22Rv1 (cell line): ENCODE data around the gene LINC01488.

Experiments used
- H3K27ac ChIP-seq: fragments of 450-650 bp; 2 replicates; pipeline ENCODE4 v1.5.1; 2017
- CTCF ChIP-seq: fragments of 450-650 bp; IDR thresholded peaks from 2 replicates; pipeline ENCODE4 v1.5.1; 2017; ENCODE audit warnings: mild to moderate bottlenecking
- ZFX ChIP-seq: fragments of 450-650 bp; IDR thresholded peaks from 2 replicates; pipeline ENCODE4 v1.6.1; 2017; ENCODE audit warnings: antibody characterized with exemption, borderline replicate concordance

Gene LINC01488

GRCh38 chr11:69536406-69536805, 54.9 kb downstream of the LINC01488 start:
- no peak overlapping the region for H3K27ac ChIP-seq
- TF ChIP-seq ZFX (no peak), CTCF (no peak)

- TF ChIP-seq ZFX = no peak
- TF ChIP-seq CTCF = no peak
- no peak overlapping the region for H3K27ac ChIP-seq
These were observed 55.7 kb downstream of the LINC01488 start for GRCh38 chr11:69537126-69537525.

DNA sequence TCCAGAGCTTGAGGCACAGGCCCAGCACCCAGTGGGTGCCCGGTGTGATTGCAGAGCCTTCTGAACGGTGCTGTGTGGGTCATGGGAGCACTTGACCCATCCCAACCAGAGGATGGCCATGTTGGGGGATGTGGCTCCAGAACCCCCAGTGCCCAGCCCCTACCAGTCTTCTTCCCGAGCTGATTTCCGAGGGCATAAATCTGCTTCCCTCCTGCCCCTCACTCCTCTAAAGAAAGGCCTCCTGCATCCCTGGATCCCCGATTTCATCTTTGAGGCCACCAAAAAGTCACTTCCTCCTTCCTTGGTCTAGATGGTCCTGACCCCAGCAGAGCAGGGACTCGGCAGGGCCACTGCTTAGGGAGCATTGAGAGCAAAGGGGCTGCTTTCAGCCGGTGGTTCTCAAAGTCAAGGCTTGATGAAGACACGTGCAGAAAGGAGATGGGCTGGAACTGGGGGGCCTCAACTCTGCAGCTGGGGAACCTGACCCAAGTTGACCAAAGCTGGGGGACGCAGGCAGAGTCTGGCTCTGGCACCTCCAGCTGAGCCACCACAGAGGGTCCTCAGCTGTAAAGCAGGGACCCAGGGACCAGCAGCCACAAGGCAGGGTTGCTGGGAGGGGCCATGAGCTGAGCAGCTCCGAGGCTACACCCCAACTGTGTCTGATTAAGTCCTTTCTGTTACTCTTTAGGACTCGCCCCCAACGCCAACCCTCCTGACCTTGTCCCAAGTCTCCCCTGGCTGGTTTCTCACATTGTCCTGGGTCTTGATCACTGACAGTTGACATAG, 56.6 kb downstream of the LINC01488 start:
- no peak overlapping the region for H3K27ac ChIP-seq
- TF ChIP-seq CTCF = no peak

DNA sequence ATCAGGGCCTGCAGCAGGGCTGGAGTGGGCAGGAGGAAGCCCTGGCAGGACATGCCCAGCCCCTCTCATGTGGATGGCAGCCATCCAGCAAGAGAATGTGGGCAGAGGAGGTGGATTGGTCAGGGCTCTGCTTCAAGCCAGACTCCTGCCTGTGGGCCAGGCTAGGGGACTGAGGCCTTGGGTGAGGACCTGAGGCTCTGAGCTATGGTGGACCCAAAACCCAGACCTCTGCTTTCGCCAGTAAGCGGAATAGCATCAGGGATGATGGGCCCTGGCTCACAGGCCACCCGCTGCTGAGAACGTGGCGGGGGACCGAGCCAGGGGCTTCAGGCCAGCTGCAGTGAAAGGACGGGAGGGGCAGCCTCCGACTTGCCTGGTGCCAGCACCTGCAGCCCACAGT, 57.4 kb downstream of the LINC01488 start:
- TF ChIP-seq CTCF = no peak
- TF ChIP-seq ZFX = no peak
- H3K27ac ChIP-seq = no peak overlapping the region

DNA sequence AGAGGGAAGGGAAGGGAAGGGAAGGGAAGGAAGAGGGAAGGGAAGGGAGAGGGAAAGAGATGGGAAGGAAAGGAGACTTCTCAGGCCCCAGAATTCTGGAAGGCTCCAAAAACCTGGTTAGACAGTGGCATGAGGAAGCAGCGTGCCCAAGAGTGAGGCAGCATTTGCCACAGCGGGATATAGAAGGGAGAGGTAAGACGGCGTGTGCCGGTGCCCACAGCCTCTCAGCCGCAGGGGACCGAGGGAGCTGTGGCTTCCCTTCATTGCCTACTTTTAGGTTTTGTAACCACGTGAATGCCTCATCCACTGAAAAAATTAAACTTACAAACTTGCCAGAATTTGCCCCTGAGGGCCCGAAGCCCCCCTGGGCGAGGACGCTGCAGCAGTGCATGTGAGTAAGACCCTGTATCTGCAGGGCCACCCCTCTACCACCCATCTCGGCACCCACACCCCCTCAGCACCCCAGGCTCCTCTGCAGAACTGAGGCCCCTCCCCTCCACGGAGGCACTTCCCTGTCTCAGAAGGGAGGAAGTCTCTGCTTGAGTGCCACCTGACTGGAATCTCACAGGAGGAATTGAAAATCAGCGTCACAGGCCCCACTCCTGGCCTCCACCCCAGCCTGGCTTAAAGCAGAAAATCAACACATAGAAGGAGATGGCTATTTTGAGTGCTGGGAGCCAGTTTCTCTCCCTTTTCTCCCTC, 58.1 kb downstream of the LINC01488 start:
- H3K27ac ChIP-seq = no peak overlapping the region
- TF ChIP-seq ZFX = no peak
- TF ChIP-seq CTCF = no peak

DNA sequence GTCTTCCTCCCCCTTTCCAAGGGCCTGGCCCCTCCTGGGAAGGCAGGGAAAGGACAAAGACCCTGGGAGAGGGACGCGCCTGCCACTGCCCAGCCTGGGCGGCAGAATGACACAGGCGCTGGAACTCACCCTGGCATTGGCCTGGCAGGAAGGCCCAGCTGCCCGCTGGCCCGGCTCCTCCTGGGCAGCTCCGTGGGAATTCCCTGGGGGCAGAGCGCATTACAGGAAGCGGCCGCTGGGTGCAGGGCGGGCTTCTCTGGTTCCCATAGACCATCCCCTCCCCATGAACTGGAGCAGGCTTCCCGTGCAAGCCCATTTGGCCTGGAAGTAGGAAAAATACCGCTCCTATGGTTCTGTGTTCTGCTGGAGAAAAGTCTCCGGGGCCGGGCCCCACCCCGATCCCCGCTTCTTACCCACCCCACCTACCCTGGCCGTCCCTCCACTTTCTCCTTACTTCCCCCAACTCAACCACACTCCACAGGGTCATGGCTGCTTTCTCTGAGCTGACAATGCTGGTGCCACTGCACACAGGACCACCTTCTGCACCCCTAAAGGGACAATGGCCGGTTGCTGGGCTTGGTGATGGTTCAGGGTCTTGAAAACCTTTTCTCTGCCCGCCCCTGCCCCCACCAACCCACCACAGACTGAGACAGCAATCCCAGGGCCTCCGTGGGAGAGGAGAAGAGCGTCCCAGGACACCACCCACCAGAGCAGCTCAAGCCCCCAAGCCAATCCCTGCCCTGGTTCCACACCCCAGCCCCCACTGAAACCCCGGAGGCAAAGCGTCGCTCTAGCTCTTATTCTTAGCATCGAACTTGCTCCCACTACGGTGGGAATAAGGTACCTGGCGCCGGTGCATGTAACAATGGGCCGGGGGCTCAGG, 58.9 kb downstream of the LINC01488 start:
- no peak overlapping the region for H3K27ac ChIP-seq
- TF ChIP-seq CTCF (no peak), ZFX (no peak)

GRCh38 chr11:69541001-69541285, 59.5 kb downstream of the LINC01488 start:
- H3K27ac ChIP-seq = no peak overlapping the region
- no peak for TF ChIP-seq ZFX
- TF ChIP-seq CTCF = no peak
